Hepatic stellate cell (primary cell): ENCODE results near the gene TRIM71.
"Not testable (repeated sequence)": the region's sequence is repeated elsewhere in the genome, so short reads cannot be mapped to it uniquely, and the experiment has no call there.

Experiments used
- DNase-seq: peaks from one replicate; pipeline ENCODE4 v3.0.0; 2011; ENCODE audit warnings: low spot score

Gene TRIM71

GRCh38 chr3:32817558-32818228, at the start of gene TRIM71:
Gene TRIM71, plus strand, starts transcription at chr3:32817997. Its CDS starts 84 bp downstream, at chr3:32818081.
- DNase-seq, result no peak

- no peak for DNase-seq
These were observed 39.4 kb upstream of the TRIM71 start for GRCh38 chr3:32778389-32778788.

GRCh38 chr3:32780071-32780734, 37.6 kb upstream of the TRIM71 start:
- DNase-seq, result no peak

- peak; percentile 31 for DNase-seq
These were observed 37.0 kb upstream of the TRIM71 start for GRCh38 chr3:32780735-32781210.

GRCh38 chr3:32781211-32781968, 36.4 kb upstream of the TRIM71 start:
- DNase-seq, result peak; percentile 74

GRCh38 chr3:32781969-32782270, 35.9 kb upstream of the TRIM71 start:
- DNase-seq, result not testable (repeated sequence)

- no peak for DNase-seq
These were observed 35.4 kb upstream of the TRIM71 start for GRCh38 chr3:32782407-32782806.

GRCh38 chr3:32791833-32792232, 26.0 kb upstream of the TRIM71 start:
- no peak for DNase-seq

GRCh38 chr3:32794487-32795308, 23.1 kb upstream of the TRIM71 start:
- DNase-seq, result no peak

- not testable (repeated sequence) for DNase-seq
These were observed 21.3 kb upstream of the TRIM71 start for GRCh38 chr3:32796384-32796950.

GRCh38 chr3:32797776-32798175, 20.0 kb upstream of the TRIM71 start:
- DNase-seq, result no peak

GRCh38 chr3:32801440-32801839, 16.4 kb upstream of the TRIM71 start:
- not testable (repeated sequence) for DNase-seq

GRCh38 chr3:32813180-32813579, 4.6 kb upstream of the TRIM71 start:
- DNase-seq, result no peak

GRCh38 chr3:32814361-32814760, 3.4 kb upstream of the TRIM71 start:
- DNase-seq, result no peak

- no peak for DNase-seq
These were observed 1.9 kb upstream of the TRIM71 start for GRCh38 chr3:32815841-32816438.

- DNase-seq, result no peak
These were observed 1.1 kb upstream of the TRIM71 start for GRCh38 chr3:32816439-32817256.

- no peak for DNase-seq
These were observed 590 bp upstream of the TRIM71 start for GRCh38 chr3:32817257-32817557.

- DNase-seq, result no peak
These were observed 602 bp downstream of the TRIM71 start for GRCh38 chr3:32818229-32818969.

- no peak for DNase-seq
These were observed 1.2 kb downstream of the TRIM71 start for GRCh38 chr3:32818970-32819511.
